NT2/D1 (cell line): ENCODE results near the gene ATP4B.

ENCODE experiments used
- DNase-seq: peaks from one replicate; pipeline ENCODE4 v3.0.0-alpha.2; 2011; ENCODE audit warnings: low read depth, low spot score
- H3K27me3 ChIP-seq: 2 replicates; pipeline ENCODE4 v1.6.0; 2011; ENCODE audit warnings: mild to moderate bottlenecking; ENCODE audit not compliant: insufficient read length, insufficient read depth
- H3K36me3 ChIP-seq: 2 replicates; pipeline ENCODE4 v1.6.1; 2011; ENCODE audit warnings: mild to moderate bottlenecking, low read length, mixed read lengths; ENCODE audit not compliant: insufficient read depth, insufficient read length
- H3K4me1 ChIP-seq: 2 replicates; pipeline ENCODE4 v1.5.1; 2011; ENCODE audit not compliant: insufficient read depth, insufficient read length
- H3K4me3 ChIP-seq: 2 replicates; pipeline ENCODE4 v1.5.1; 2011; ENCODE audit warnings: low read depth; ENCODE audit not compliant: insufficient read length
- H3K9ac ChIP-seq: 2 replicates; pipeline ENCODE4 v1.6.0; 2011; ENCODE audit warnings: low read depth; ENCODE audit not compliant: insufficient read length
- H3K9me3 ChIP-seq: 2 replicates; pipeline ENCODE4 v1.5.1; 2011; ENCODE audit warnings: mild to moderate bottlenecking, low read length; ENCODE audit not compliant: insufficient read depth
- SUZ12 ChIP-seq: IDR thresholded peaks from 2 replicates; pipeline ENCODE4 v1.6.1; 2011; ENCODE audit not compliant: insufficient read length, insufficient read depth; ENCODE audit errors: extremely low read depth
- YY1 ChIP-seq: IDR thresholded peaks from 2 replicates; pipeline ENCODE4 v1.6.1; 2011; ENCODE audit not compliant: insufficient read length, insufficient read depth
- ZNF274 ChIP-seq: IDR thresholded peaks from 2 replicates; pipeline ENCODE4 v1.6.1; 2011; ENCODE audit warnings: mild to moderate bottlenecking, low read depth, low read length

ATP4B gene

DNA sequence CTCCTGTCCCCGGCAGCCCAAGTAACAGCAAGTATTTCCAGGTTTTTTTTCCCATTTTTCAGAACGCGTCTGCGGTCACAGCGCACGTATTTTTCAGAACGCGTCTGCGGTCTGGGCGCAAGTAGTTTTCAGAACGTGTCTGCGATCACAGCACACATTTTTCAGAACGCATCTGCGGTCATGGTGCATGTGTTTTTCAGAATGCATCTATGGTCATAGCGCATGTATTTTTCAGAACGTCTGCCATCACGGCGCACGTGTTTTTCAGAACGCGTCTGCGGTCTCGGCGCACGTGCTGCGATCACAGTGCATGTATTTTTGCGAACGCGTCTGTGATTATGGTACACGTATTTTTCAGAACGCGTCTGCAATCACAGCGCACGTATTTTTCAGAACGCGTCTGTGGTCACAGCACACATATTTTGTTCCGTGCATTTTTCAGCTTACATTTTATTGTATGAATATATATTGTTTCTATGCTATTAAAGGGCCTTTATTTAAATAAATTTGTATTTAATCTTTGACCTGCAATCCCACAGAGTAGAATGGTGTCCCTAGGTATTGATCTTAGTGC, 19.7 kb downstream of the ATP4B start:
- Histone ChIP-seq H3K9ac (no peak overlapping the region), H3K4me1 (no peaks in the 10 kb centered on the region), H3K4me3 (no peak overlapping the region), H3K9me3 (no peaks in the 10 kb centered on the region), H3K27me3 (no peaks in the 10 kb centered on the region), H3K36me3 (peaks cover 81% of the 10 kb centered on the region)
- no peak for TF ChIP-seq SUZ12
- TF ChIP-seq ZNF274: no peak
- TF ChIP-seq YY1: no peak
- DNase-seq: no peak

DNA sequence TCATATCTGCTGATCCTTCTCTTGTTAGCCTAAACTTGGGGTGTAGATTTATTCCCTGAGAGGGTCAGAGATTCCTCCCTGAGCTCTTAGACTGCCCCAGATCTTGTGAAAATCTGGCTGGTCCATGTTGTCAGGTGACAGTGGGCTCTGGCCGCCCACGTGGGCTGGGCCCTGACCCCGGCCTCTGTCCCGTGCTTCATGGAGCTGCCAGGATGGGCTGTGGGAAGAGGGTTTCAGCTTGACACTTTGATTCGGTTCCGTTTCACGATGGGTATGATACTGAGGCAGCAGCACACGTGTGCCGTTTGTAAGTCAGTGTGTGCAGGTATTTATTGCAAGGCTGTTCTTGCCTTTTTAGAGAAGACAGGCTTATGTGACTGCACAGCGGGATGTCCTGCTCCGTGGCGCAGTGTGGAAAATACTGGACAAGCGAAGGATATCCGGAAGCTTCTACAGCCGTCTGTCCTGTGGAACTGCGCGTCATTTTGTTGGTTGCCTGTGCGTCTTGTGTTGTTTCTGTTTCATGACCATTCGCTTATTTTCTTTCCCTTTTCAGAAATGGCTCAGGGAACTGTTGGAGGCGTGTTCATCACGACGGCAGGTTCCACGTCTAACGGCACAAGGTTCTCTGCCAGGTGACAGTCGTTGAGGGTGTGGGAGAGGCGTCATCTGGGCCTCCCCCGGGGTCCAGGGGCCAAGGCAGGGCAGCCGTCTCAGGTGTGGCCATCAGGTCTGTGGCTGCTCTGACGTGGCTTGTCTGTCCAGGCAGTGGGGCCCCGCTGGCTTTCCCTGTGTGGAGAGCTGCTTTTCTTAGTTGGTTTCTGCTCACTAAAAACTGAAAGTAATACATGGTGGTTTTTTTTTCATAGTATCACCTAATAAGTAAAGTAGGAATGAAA, 20.5 kb downstream of the ATP4B start:
- no peaks in the 10 kb centered on the region for H3K9me3 ChIP-seq
- no peak overlapping the region for H3K9ac ChIP-seq
- TF ChIP-seq ZNF274 (no peak), YY1 (no peak), SUZ12 (no peak)
- no peaks in the 10 kb centered on the region for H3K4me1 ChIP-seq
- H3K4me3 ChIP-seq: no peak overlapping the region
- no peaks in the 10 kb centered on the region for H3K27me3 ChIP-seq
- no peak for DNase-seq
- peaks cover 85% of the 10 kb centered on the region for H3K36me3 ChIP-seq

DNA sequence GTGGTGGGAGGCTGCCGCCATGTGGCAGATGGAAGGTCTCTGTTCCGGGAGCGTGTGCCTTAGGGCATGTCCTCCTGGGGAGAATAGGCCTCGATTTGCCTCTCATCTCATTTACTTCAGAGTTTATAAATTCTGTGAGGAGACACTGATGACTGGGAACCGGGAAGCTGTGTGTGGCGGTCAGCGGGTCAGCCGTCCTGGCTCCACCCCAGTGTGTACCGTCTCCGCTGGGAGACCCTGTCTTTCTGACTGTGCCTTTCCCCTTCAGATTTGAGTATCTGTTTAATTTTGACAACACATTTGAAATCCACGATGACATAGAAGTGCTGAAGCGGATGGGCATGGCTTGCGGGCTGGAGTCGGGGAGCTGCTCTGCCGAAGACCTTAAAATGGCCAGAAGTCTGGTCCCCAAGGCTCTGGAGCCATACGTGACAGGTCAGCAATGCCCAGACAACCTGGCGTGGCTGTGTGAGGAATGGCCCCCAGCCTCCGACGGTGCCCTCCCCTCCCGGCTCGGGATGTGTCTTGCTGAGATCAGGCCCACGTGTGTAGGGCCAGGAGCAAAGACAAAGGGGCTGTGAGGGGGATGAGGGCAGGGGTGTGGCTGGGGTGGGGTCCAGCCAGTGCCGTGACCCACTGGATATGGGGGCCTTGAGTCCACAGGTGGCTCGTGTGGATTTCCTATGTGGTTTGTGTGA, 21.6 kb downstream of the ATP4B start:
- Histone ChIP-seq H3K4me1 (no peaks in the 10 kb centered on the region), H3K27me3 (no peaks in the 10 kb centered on the region), H3K9me3 (no peaks in the 10 kb centered on the region), H3K4me3 (no peak overlapping the region), H3K9ac (no peak overlapping the region), H3K36me3 (peaks cover 91% of the 10 kb centered on the region)
- no peak for DNase-seq
- TF ChIP-seq YY1 (no peak), ZNF274 (no peak), SUZ12 (no peak)

DNA sequence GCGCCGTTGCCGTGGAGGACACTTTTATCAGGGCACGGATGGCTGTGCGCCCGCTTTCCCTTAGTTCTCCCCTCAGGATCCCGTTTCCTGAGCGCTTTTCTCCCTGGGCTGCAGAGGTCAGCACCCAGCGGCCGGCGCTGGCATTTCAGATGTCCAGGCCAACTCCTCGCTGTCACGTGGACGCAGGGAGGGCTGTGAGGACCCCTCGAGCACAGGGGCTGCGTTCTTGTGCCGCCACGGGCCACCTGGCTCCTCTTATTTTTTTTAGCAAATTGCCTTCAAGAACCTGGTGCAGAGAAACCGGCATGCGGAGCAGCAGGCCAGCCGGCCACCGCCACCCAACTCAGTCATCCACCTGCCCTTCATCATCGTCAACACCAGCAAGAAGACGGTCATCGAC, 22.3 kb downstream of the ATP4B start:
- H3K4me3 ChIP-seq: no peak overlapping the region
- DNase-seq: no peak
- H3K9ac ChIP-seq: no peak overlapping the region
- H3K9me3 ChIP-seq: no peaks in the 10 kb centered on the region
- peaks cover 92% of the 10 kb centered on the region for H3K36me3 ChIP-seq
- no peak for TF ChIP-seq ZNF274
- no peak for TF ChIP-seq SUZ12
- no peak for TF ChIP-seq YY1
- H3K27me3 ChIP-seq: no peaks in the 10 kb centered on the region
- no peaks in the 10 kb centered on the region for H3K4me1 ChIP-seq

DNA sequence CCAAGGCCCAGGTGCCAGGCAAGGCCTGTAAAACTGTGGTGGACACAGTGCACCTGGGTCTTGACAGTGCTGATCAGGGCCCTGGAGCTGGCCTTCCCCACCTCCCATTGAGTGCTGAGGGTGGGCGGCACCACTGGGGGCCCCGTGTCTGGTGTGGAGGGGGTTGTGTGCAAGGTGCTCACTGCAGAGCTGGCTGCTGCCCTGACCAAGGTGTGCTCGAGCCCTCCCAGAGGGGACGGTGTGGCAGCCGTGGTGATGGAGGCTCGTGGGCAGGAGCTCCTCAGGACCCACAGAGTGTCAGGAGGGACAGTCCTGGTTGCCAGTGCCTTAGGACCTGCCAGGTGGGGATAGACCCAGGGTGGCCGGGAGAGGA, 23.0 kb downstream of the ATP4B start:
- no peaks in the 10 kb centered on the region for H3K27me3 ChIP-seq
- no peaks in the 10 kb centered on the region for H3K9me3 ChIP-seq
- H3K4me1 ChIP-seq: no peaks in the 10 kb centered on the region
- H3K9ac ChIP-seq: no peak overlapping the region
- no peak for TF ChIP-seq ZNF274
- no peak for TF ChIP-seq SUZ12
- TF ChIP-seq YY1: no peak
- no peak for DNase-seq
- H3K4me3 ChIP-seq: no peak overlapping the region
- H3K36me3 ChIP-seq: peaks cover 89% of the 10 kb centered on the region

DNA sequence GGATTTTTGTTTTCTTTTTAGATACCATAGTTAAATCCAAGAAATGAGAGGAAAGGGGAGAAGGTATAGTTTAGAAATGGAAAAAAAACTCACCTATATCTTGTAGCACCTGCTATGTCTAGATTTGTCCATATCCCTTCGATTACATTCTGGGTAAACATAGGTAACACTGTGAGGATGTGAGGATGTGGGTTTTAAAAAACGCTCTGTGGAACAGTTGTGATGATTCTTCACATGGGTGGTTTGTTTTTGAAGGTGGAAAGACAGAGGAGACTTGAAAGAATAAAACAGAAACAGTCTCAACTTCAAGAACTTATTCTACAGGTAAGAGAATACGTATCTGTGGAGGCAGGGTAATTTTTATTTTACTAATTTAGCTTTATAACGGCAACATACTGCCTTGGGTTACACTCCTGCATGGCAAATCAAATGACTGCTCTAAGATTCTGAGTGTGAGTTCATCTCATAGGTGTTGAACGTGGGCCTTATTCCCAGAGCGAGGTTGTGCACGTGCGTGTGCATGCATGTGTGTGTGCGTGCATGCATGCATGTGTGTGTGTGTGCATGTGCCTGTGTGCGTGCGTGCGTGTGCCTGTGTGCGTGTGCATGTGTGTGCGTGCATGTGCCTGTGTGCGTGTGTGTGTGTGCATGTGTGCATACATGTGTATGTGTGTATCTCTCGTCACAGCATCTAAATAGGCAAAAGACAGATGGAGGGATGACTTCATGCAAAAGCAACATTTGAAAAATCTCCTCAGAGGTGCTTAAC, 23.5 kb downstream of the ATP4B start:
- no peaks in the 10 kb centered on the region for H3K9me3 ChIP-seq
- H3K36me3 ChIP-seq: peaks cover 89% of the 10 kb centered on the region
- H3K4me1 ChIP-seq: no peaks in the 10 kb centered on the region
- H3K27me3 ChIP-seq: no peaks in the 10 kb centered on the region
- no peak for TF ChIP-seq SUZ12
- no peak overlapping the region for H3K4me3 ChIP-seq
- no peak overlapping the region for H3K9ac ChIP-seq
- no peak for DNase-seq
